K562 (cell line): ENCODE measurements around the gene PRSS23.

Source experiments
- EZH2 ChIP-seq: IDR thresholded peaks from 2 replicates; pipeline ENCODE4 v1.6.1; 2012; ENCODE audit warnings: low read depth, mild to moderate bottlenecking, inconsistent platforms, low read length, borderline replicate concordance
- FOXO4 ChIP-seq: fragments of 450-650 bp; formaldehyde crosslinking; IDR thresholded peaks from 2 replicates; pipeline ENCODE4 v1.4.0; 2020; ENCODE audit warnings: mild to moderate bottlenecking, moderate library complexity
- KLF6 ChIP-seq: fragments of 250-450 bp; sonication (Bioruptor Pico); IDR thresholded peaks from 2 replicates; pipeline ENCODE4 v1.4.0; 2020; ENCODE audit warnings: mild to moderate bottlenecking, moderate library complexity, borderline replicate concordance
- NFYB ChIP-seq: IDR thresholded peaks from 2 replicates; pipeline ENCODE4 v1.6.1; 2011; ENCODE audit warnings: mild to moderate bottlenecking, moderate library complexity; ENCODE audit not compliant: insufficient read length; ENCODE audit errors: extremely low read depth
- POLR2A ChIP-seq: fragments of 450-650 bp; conservative IDR thresholded peaks from 2 replicates; pipeline ENCODE4 v1.6.1; 2016
- TBP ChIP-seq: optimal IDR thresholded peaks from 2 replicates; pipeline ENCODE3; 2011; ENCODE audit warnings: low read depth, low read length, improper control_type of control experiment
- ZNF609 ChIP-seq: sonication (generic); formaldehyde crosslinking; IDR thresholded peaks from 2 replicates; pipeline ENCODE4 v1.8.1; 2023; ENCODE audit warnings: missing genetic modification reagents, mild to moderate bottlenecking, borderline replicate concordance

- TF ChIP-seq POLR2A (no peak), ZNF609 (CRISPR knock-in tag) (no peak), NFYB (no peak), KLF6 (CRISPR knock-in tag) (no peak), TBP (no peak), FOXO4 (CRISPR knock-in tag) (no peak), EZH2 (no peak)
Measured at GRCh38 chr11:86810288-86810687, 9.9 kb downstream of the PRSS23 start.
